ENCODE measurements around the gene SMARCE1.

SMARCE1 gene

DNA sequence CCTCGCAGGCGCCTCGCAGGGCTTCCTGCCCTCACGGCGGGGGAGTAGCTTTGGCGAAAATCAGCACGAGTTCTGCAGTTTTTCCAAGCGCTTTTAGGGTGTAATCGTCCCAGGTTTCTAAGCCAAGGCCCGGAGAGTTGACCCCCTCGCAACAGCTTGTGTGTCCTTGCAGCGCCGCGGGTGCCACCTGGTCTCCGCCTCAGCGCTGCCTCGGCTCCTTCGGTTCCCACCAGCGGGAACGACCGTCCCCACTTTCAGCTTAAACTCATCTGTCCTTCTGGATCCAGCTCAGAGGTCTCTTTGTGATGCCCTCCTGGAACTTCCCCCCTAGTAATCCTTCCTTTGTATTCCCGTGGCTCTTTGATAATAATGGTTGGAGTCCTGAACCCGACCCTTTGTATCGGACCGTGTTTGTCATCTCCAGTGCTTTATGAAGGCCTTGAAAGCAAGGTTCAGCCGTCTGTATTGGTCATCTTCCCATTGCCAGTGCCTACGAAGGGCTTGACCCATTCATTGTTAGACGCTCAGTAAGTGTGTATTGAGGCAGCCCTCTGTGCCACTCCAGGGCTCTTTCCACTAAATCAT, 858 bp upstream of the SMARCE1 start:
- peak overlapping the region; percentile 83 for H3K4me2 ChIP-seq (ENCODE audit: insufficient read depth, low read length)
- no peak for DNase-seq
- H3K9ac ChIP-seq (ENCODE audit: low read depth, low read length), result peak overlapping the region; percentile 96
- no peaks in the 10 kb centered on the region for H3K9me3 ChIP-seq (ENCODE audit: insufficient read depth, low read length, severe bottlenecking)
- peaks cover 12% of the 10 kb centered on the region; the same call in 1 of the 2 replicates for H4K20me1 ChIP-seq (ENCODE audit: insufficient read depth, low read length)
- ATAC-seq (ENCODE audit: insufficient read depth, low read depth), result peak; percentile 39
- peaks cover 55% of the 10 kb centered on the region for H3K79me2 ChIP-seq (ENCODE audit: insufficient read depth, low read length)
- TF ChIP-seq EZH2 (IDR thresholded peaks at IDR 0.05; ENCODE audit: borderline replicate concordance, low read depth, low read length, severe bottlenecking) (no peak), CTCF (IDR thresholded peaks at IDR 0.05; ENCODE audit: borderline replicate concordance, extremely low read depth, low read length, poor library complexity, severe bottlenecking) (no peak)
- H3K4me3 ChIP-seq (ENCODE audit: low read depth in 1 of 2, low read length in 2 of 2), result peak overlapping the region; percentile 77 to 81
- no peaks in the 10 kb centered on the region for H3K27me3 ChIP-seq (ENCODE audit: insufficient read depth, low read length, poor library complexity)
- H3K27ac ChIP-seq (ENCODE audit: low read length), result peak overlapping the region; percentile 98
- H3K4me1 ChIP-seq (ENCODE audit: insufficient read depth, low read length), result peaks cover 42% of the 10 kb centered on the region
- peaks cover 32% of the 10 kb centered on the region for H3K36me3 ChIP-seq (ENCODE audit: insufficient read depth, low read length)
- peak overlapping the region; percentile 96 for H2AFZ ChIP-seq (ENCODE audit: low read depth, low read length)

GRCh38 chr17:40646791-40647623, 611 bp downstream of the SMARCE1 start:
- ATAC-seq (ENCODE audit: insufficient read depth, low read depth) (peak; percentile 62), DNase-seq (peak; percentile 67)
- Histone ChIP-seq H3K4me1 (ENCODE audit: insufficient read depth, low read length) (peaks cover 54% of the 10 kb centered on the region), H3K27ac (ENCODE audit: low read length) (peak overlapping the region; percentile 98), H3K79me2 (ENCODE audit: insufficient read depth, low read length) (peaks cover 70% of the 10 kb centered on the region), H3K9me3 (ENCODE audit: insufficient read depth, low read length, severe bottlenecking) (no peaks in the 10 kb centered on the region), H3K4me2 (ENCODE audit: insufficient read depth, low read length) (peak overlapping the region; percentile 83), H4K20me1 (ENCODE audit: insufficient read depth, low read length) (peaks cover 24% of the 10 kb centered on the region; the same call in 1 of the 2 replicates), H3K27me3 (ENCODE audit: insufficient read depth, low read length, poor library complexity) (no peaks in the 10 kb centered on the region), H2AFZ (ENCODE audit: low read depth, low read length) (peak overlapping the region; percentile 96), H3K4me3 (ENCODE audit: low read depth in 1 of 2, low read length in 2 of 2) (peak overlapping the region; percentile 77 to 81), H3K9ac (ENCODE audit: low read depth, low read length) (peak overlapping the region; percentile 96), H3K36me3 (ENCODE audit: insufficient read depth, low read length) (peaks cover 47% of the 10 kb centered on the region)
- TF ChIP-seq CTCF (IDR thresholded peaks at IDR 0.05; ENCODE audit: borderline replicate concordance, extremely low read depth, low read length, poor library complexity, severe bottlenecking), result peak; percentile 3
- no peak for TF ChIP-seq EZH2 (IDR thresholded peaks at IDR 0.05; ENCODE audit: borderline replicate concordance, low read depth, low read length, severe bottlenecking)

GRCh38 chr17:40645943-40646342, 1.7 kb downstream of the SMARCE1 start:
- peak overlapping the region; percentile 77 to 81; a peak in 2 of 4 replicates for H3K4me3 ChIP-seq (ENCODE audit: low read depth in 1 of 2, low read length in 2 of 2)
- no peak for TF ChIP-seq CTCF (IDR thresholded peaks at IDR 0.05; ENCODE audit: borderline replicate concordance, extremely low read depth, low read length, poor library complexity, severe bottlenecking)
- TF ChIP-seq EZH2 (IDR thresholded peaks at IDR 0.05; ENCODE audit: borderline replicate concordance, low read depth, low read length, severe bottlenecking), result no peak
- no peaks in the 10 kb centered on the region for H3K27me3 ChIP-seq (ENCODE audit: insufficient read depth, low read length, poor library complexity)
- H3K4me2 ChIP-seq (ENCODE audit: insufficient read depth, low read length), result peak overlapping the region; percentile 83
- H3K79me2 ChIP-seq (ENCODE audit: insufficient read depth, low read length), result peaks cover 81% of the 10 kb centered on the region
- no peak overlapping the region for H3K27ac ChIP-seq (ENCODE audit: low read length)
- ATAC-seq (ENCODE audit: insufficient read depth, low read depth) (no peak), DNase-seq (no peak)
- peaks cover 59% of the 10 kb centered on the region for H3K4me1 ChIP-seq (ENCODE audit: insufficient read depth, low read length)
- no peaks in the 10 kb centered on the region for H3K9me3 ChIP-seq (ENCODE audit: insufficient read depth, low read length, severe bottlenecking)
- H2AFZ ChIP-seq (ENCODE audit: low read depth, low read length), result no peak overlapping the region
- H3K36me3 ChIP-seq (ENCODE audit: insufficient read depth, low read length), result peaks cover 57% of the 10 kb centered on the region
- H4K20me1 ChIP-seq (ENCODE audit: insufficient read depth, low read length), result peaks cover 28% of the 10 kb centered on the region; the same call in 1 of the 2 replicates
- H3K9ac ChIP-seq (ENCODE audit: low read depth, low read length), result peak overlapping the region; percentile 96
